Neuronal stem cell (in vitro differentiated cells): ENCODE data around the gene GABRG3.

ENCODE experiments used
- DNase-seq: peaks from one replicate; pipeline ENCODE4 v3.0.0-alpha.2; 2013; ENCODE audit warnings: low spot score
- H2AFZ ChIP-seq: one replicate; pipeline ENCODE4 v1.6.1; 2013; ENCODE audit warnings: mild to moderate bottlenecking, low read length, inconsistent platforms
- H2AK5ac ChIP-seq: 2 replicates; pipeline ENCODE4 v1.6.1; 2013; ENCODE audit warnings: low read depth, mild to moderate bottlenecking, inconsistent platforms, low read length, moderate library complexity, mixed read lengths
- H2BK120ac ChIP-seq: 2 replicates; pipeline ENCODE4 v1.6.1; 2013; ENCODE audit warnings: low read depth, mild to moderate bottlenecking, inconsistent platforms, low read length, moderate library complexity, mixed read lengths
- H2BK12ac ChIP-seq: one replicate; pipeline ENCODE4 v1.6.1; 2013; ENCODE audit warnings: low read length, inconsistent platforms
- H2BK15ac ChIP-seq: 2 replicates; pipeline ENCODE4 v1.6.1; 2013; ENCODE audit warnings: mild to moderate bottlenecking, low read length, inconsistent platforms, mixed read lengths
- H2BK5ac ChIP-seq: one replicate; pipeline ENCODE4 v1.6.1; 2013; ENCODE audit warnings: inconsistent platforms, mild to moderate bottlenecking, low read length, moderate library complexity
- H3K14ac ChIP-seq: one replicate; pipeline ENCODE4 v1.6.1; 2013; ENCODE audit warnings: low read length, inconsistent platforms
- H3K18ac ChIP-seq: 2 replicates; pipeline ENCODE4 v1.6.1; 2013; ENCODE audit warnings: low read length, inconsistent platforms
- H3K23ac ChIP-seq: 2 replicates; pipeline ENCODE4 v1.6.1; 2013; ENCODE audit warnings: low read depth, mild to moderate bottlenecking, mixed read lengths, low read length, inconsistent platforms; ENCODE audit not compliant: poor library complexity
- H3K27ac ChIP-seq: replicated peaks from 3 replicates; pipeline ENCODE4 v1.5.1; 2013; ENCODE audit warnings: low read length, inconsistent platforms
- H3K27me3 ChIP-seq, 3 experiments: 2 replicates each; pipeline ENCODE4 v1.6.1; 2013; ENCODE audit warnings: low read length in 3 of 3, mild to moderate bottlenecking in 2 of 3, inconsistent platforms in 1 of 3, low read depth in 1 of 3, mixed read lengths in 1 of 3, moderate library complexity in 1 of 3; ENCODE audit not compliant: control insufficient read depth in 3 of 3, insufficient read depth in 3 of 3
- H3K36me3 ChIP-seq, 2 donors: replicated peaks in 1 of 2; 2 replicates each; pipeline ENCODE4 v1.6.1; 2013; ENCODE audit warnings: low read length in 2 of 2; ENCODE audit not compliant: control insufficient read depth in 2 of 2, insufficient read depth in 2 of 2
- H3K4ac ChIP-seq: 2 replicates; pipeline ENCODE4 v1.6.1; 2013; ENCODE audit warnings: inconsistent platforms, mild to moderate bottlenecking, low read length, moderate library complexity
- H3K4me1 ChIP-seq, 2 donors: 1 replicate in 1 of 2; 2 replicates in 1 of 2; pipeline ENCODE4 v1.6.1; 2013; ENCODE audit warnings: low read length in 2 of 2, low read depth in 1 of 2; ENCODE audit not compliant: control insufficient read depth in 2 of 2, insufficient read depth in 1 of 2
- H3K4me2 ChIP-seq: one replicate; pipeline ENCODE4 v1.6.1; 2013; ENCODE audit warnings: mild to moderate bottlenecking, low read length, inconsistent platforms; ENCODE audit not compliant: insufficient read depth, poor library complexity, severe bottlenecking
- H3K4me3 ChIP-seq, 2 donors: 2 replicates each; pipeline ENCODE4 v1.5.1; 2013; ENCODE audit warnings: low read length in 2 of 2, mild to moderate bottlenecking in 2 of 2, inconsistent platforms in 1 of 2, moderate library complexity in 1 of 2
- H3K79me1 ChIP-seq: one replicate; pipeline ENCODE4 v1.6.1; 2013; ENCODE audit warnings: low read depth, mild to moderate bottlenecking, inconsistent platforms, low read length, moderate library complexity
- H3K9ac ChIP-seq: one replicate; pipeline ENCODE4 v1.6.1; 2013; ENCODE audit warnings: mild to moderate bottlenecking, low read depth, low read length, inconsistent platforms; ENCODE audit not compliant: poor library complexity
- H3K9me3 ChIP-seq, 2 donors: replicated peaks in 1 of 2; 2 replicates each; pipeline versions ENCODE3 to v1.6.1; 2013; ENCODE audit warnings: low read length in 2 of 2, mild to moderate bottlenecking in 2 of 2, inconsistent platforms in 1 of 2, low read depth in 1 of 2, mixed read lengths in 1 of 2, moderate library complexity in 1 of 2; ENCODE audit not compliant: control insufficient read depth in 2 of 2, insufficient read depth in 1 of 2
- H4K8ac ChIP-seq: one replicate; pipeline ENCODE4 v1.6.1; 2013; ENCODE audit warnings: low read depth, mild to moderate bottlenecking, inconsistent platforms, low read length, moderate library complexity
- H4K91ac ChIP-seq: one replicate; pipeline ENCODE4 v1.6.1; 2013; ENCODE audit warnings: low read length, low read depth, mild to moderate bottlenecking, inconsistent platforms; ENCODE audit not compliant: poor library complexity
- WGBS, 2 donors: extraction: QIAGEN DNeasy Blood & Tissue Kit; methylation state at CpG; one replicate each; pipeline ENCODE4 v1.1.7; 2013; ENCODE audit warnings: missing lambda C conversion rate in 2 of 2, mixed read lengths in 1 of 2; ENCODE audit not compliant: insufficient read length in 2 of 2, insufficient replicate concordance in 1 of 2; ENCODE audit errors: extremely low coverage in 2 of 2; 5-methylcytosine and 5-hydroxymethylcytosine counted together

GABRG3 gene

GRCh38 chr15:27324886-27325615 lies 354.1 kb downstream of the GABRG3 start:
- no peak overlapping the region for H3K23ac ChIP-seq
- no peak overlapping the region for H3K9ac ChIP-seq
- H3K9me3 ChIP-seq = peaks cover 0 to 2% of the 10 kb centered on the region in 2 donors
- H2AFZ ChIP-seq = no peak overlapping the region
- no peaks in the 10 kb centered on the region for H3K79me1 ChIP-seq
- no peak overlapping the region for H3K4ac ChIP-seq
- no peaks in the 10 kb centered on the region for H3K27me3 ChIP-seq
- no peak overlapping the region for H3K27ac ChIP-seq
- H3K36me3 ChIP-seq = peaks cover 0 to 2% of the 10 kb centered on the region in 2 donors
- no peak overlapping the region for H3K4me2 ChIP-seq
- H2BK5ac ChIP-seq = no peak overlapping the region
- H2BK12ac ChIP-seq = no peak overlapping the region
- H2AK5ac ChIP-seq = no peak overlapping the region
- no peak overlapping the region for H4K8ac ChIP-seq
- H3K18ac ChIP-seq = no peak overlapping the region
- H2BK15ac ChIP-seq = no peak overlapping the region
- no peak overlapping the region for H3K4me3 ChIP-seq
- no peak overlapping the region for H4K91ac ChIP-seq
- no peak overlapping the region for H3K14ac ChIP-seq
- no CpG with 5 or more reads among the region's 4 CpGs for WGBS, 2 donors
- H2BK120ac ChIP-seq = no peak overlapping the region
- DNase-seq = no peak
- peaks cover 0 to 10% of the 10 kb centered on the region in 2 donors for H3K4me1 ChIP-seq

GRCh38 chr15:27327467-27328025 lies 356.6 kb downstream of the GABRG3 start:
- no peak overlapping the region for H4K91ac ChIP-seq
- H3K14ac ChIP-seq = peak overlapping the region; percentile 48
- H3K9ac ChIP-seq = no peak overlapping the region
- H2AK5ac ChIP-seq = peak overlapping the region; percentile 64
- no peaks in the 10 kb centered on the region for H3K27me3 ChIP-seq
- peaks cover 0 to 10% of the 10 kb centered on the region in 2 donors for H3K4me1 ChIP-seq
- H4K8ac ChIP-seq = no peak overlapping the region
- H2AFZ ChIP-seq = peak overlapping the region; percentile 22
- WGBS, 2 donors = no CpG with 5 or more reads among the region's 8 CpGs
- H3K23ac ChIP-seq = peak overlapping the region; percentile 53
- no peak overlapping the region for H3K4me3 ChIP-seq
- H2BK12ac ChIP-seq = no peak overlapping the region
- H2BK120ac ChIP-seq = no peak overlapping the region
- no peak overlapping the region for H3K4ac ChIP-seq
- no peak overlapping the region for H2BK15ac ChIP-seq
- H3K36me3 ChIP-seq = peaks cover 0 to 2% of the 10 kb centered on the region in 2 donors
- no peak for DNase-seq
- H3K18ac ChIP-seq = peak overlapping the region; percentile 68
- H3K79me1 ChIP-seq = no peaks in the 10 kb centered on the region
- H2BK5ac ChIP-seq = no peak overlapping the region
- H3K9me3 ChIP-seq = peaks cover 0 to 2% of the 10 kb centered on the region in 2 donors
- no peak overlapping the region for H3K4me2 ChIP-seq
- no peak overlapping the region for H3K27ac ChIP-seq

GRCh38 chr15:27328186-27328585 lies 357.2 kb downstream of the GABRG3 start:
- H2BK12ac ChIP-seq = no peak overlapping the region
- peaks cover 0 to 10% of the 10 kb centered on the region in 2 donors for H3K4me1 ChIP-seq
- H3K4me3 ChIP-seq = no peak overlapping the region
- no peak for DNase-seq
- H2BK5ac ChIP-seq = no peak overlapping the region
- no peak overlapping the region for H2AK5ac ChIP-seq
- H2BK15ac ChIP-seq = no peak overlapping the region
- no peak overlapping the region for H2AFZ ChIP-seq
- peaks cover 0 to 2% of the 10 kb centered on the region in 2 donors for H3K9me3 ChIP-seq
- no peak overlapping the region for H3K4me2 ChIP-seq
- H3K18ac ChIP-seq = peak overlapping the region; percentile 32
- no peaks in the 10 kb centered on the region for H3K79me1 ChIP-seq
- H3K27me3 ChIP-seq = no peaks in the 10 kb centered on the region
- WGBS, 2 donors = no CpG with 5 or more reads among the region's 7 CpGs
- H3K9ac ChIP-seq = no peak overlapping the region
- no peak overlapping the region for H3K14ac ChIP-seq
- no peak overlapping the region for H3K4ac ChIP-seq
- peaks cover 0 to 2% of the 10 kb centered on the region in 2 donors for H3K36me3 ChIP-seq
- no peak overlapping the region for H2BK120ac ChIP-seq
- H4K91ac ChIP-seq = no peak overlapping the region
- no peak overlapping the region for H3K23ac ChIP-seq
- no peak overlapping the region for H3K27ac ChIP-seq
- no peak overlapping the region for H4K8ac ChIP-seq

- Histone ChIP-seq H3K27me3 (no peaks in the 10 kb centered on the region), H2AK5ac (no peak overlapping the region), H2BK5ac (no peak overlapping the region), H2BK120ac (no peak overlapping the region), H3K14ac (no peak overlapping the region), H3K4ac (no peak overlapping the region), H3K36me3 (peaks cover 0 to 2% of the 10 kb centered on the region in 2 donors), H3K9me3 (peaks cover 0 to under 1% of the 10 kb centered on the region in 2 donors), H4K91ac (no peak overlapping the region), H3K79me1 (no peaks in the 10 kb centered on the region), H3K9ac (no peak overlapping the region), H3K4me2 (no peak overlapping the region), H3K4me1 (peaks cover 0 to 10% of the 10 kb centered on the region in 2 donors), H3K27ac (no peak overlapping the region), H3K4me3 (peak overlapping the region in 1 of 2 donors; percentile 63), H3K23ac (no peak overlapping the region), H2AFZ (no peak overlapping the region), H4K8ac (no peak overlapping the region), H2BK12ac (no peak overlapping the region), H3K18ac (peak overlapping the region; percentile 41), H2BK15ac (no peak overlapping the region)
- no peak for DNase-seq
- WGBS, 2 donors = no CpG with 5 or more reads among the region's 13 CpGs
Measured at GRCh38 chr15:27328608-27329007, 357.6 kb downstream of the GABRG3 start.
